ENCODE measurements around the gene GAB3.

GRCh38 chrX:154711264-154711663 lies 39.6 kb downstream of the GAB3 start:
- TF ChIP-seq POLR2AphosphoS5 (IDR thresholded peaks at IDR 0.05; ENCODE audit: borderline replicate concordance, low read depth, low read length) (no peak), EZH2 (IDR thresholded peaks at IDR 0.05) (no peak)
